GM19025 (cell line): ENCODE results near the gene SLC16A10.
"Not testable (repeated sequence)": the region's sequence is repeated elsewhere in the genome, so short reads cannot be mapped to it uniquely, and the experiment has no call there.

Experiments used
- ATAC-seq: cut with Tn5 transposase; IDR thresholded peaks from one replicate; pipeline ENCODE4 v1.9.1; 2021; ENCODE audit warnings: mild to moderate bottlenecking, low read depth, moderate library complexity; ENCODE audit not compliant: unreplicated experiment

The SLC16A10 gene

DNA sequence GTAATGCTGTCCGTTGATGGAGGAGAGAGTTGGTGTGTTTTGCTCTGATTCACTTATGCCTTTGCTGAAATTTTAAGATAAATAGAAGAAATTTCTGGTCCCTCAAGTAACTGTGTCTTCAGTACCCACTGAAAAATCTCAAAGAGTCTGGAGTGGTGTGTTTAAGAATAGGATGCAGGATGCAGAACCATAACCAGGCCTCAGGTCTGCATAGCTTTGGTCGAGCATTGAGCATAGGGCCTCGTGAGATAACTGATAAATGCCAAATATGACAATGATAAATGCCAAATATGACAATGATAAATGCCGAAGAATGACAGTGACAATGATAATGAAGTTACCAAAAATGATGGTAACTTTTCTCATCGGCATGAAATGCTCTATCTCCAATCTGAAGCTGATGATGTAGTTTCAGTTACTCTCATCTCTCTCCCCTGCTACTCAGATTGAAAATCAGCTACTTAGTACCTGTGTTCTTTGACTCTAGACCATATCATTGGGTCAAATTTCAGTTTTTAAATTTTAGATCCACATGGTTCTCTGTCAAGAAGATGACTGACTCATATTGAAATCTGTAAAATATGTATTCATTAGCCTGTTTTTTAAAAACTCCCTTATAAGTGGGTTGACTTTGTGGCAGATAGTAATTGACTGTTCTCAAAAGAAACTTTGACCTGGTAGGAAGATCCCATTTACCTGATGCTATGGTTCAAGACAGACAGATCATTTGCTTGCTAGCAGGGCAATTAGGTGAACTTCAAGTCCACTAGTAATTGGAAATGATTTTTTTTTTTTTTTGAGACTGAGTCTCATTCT lies 96.6 kb downstream of the SLC16A10 start:
- ATAC-seq, result peak; percentile 72

DNA sequence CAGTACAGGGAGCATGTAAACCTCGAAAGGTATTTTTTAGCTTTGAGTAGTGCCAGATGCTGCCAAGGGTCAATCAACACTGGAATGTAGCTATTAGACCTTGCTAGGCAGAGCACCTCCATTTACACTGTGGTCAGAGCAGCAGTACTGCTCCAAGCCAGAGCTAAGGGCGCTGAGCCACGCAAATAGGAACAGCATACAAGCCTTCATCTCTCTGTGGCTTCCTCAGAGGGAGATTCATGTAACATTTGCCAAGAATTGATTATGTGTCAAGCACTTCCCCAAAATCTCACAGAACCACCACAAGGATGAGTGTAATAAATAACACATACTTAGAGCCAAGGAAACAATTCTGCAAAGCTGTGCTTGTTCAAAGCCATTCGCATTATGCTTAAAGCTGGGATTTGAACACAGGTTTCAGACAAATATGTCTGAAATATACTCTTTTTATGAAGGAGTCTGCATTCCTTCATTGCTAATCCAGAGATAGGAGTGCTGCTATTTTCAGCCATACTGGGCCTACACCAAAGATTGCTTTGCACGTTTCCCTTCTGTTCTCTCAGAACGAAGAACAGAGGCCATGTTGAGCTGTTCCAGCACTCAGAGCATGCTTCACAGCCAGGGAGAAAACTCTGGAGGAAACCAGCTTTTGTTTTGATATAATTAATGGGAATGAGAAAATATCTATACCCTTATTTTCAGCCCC lies 97.7 kb downstream of the SLC16A10 start:
- no peak for ATAC-seq

DNA sequence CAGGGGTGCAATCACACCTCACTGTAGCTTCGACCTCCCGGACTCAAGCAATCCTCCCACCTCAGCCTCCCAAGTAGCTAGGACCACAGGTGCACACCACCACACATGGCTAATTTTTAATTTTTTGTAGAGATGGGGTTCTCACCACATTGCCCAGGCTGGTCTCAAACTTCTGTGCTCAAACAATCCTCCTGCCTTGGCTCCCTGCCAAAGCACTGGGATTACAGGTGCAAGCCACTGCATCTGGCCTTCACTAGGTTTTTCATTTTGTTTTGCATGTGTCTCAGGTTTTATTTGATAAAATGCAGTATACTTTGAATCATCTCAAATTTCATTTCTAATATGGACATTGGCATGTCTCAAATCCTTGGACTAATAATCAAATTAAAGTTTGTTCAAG lies 98.7 kb downstream of the SLC16A10 start:
- no peak for ATAC-seq

DNA sequence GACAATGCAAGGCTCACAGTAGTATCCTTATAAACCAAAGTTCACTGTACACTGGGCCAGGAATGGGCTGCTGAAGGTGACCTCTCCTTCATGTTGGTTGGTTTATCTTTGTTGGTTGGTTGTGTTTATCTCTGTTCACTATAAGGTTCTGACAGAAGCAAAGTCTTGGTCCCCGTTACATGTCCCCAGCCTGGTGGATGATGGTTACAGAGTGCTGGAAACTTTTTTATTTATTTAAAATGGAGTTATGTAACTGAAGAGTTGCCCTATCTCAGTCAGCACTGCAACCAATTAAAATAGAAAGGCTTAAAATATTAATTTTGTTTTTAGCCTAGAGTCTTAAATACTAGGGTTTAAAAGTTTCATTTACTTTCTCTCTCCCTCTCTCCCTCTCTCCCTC lies 100.6 kb downstream of the SLC16A10 start:
- no peak for ATAC-seq

DNA sequence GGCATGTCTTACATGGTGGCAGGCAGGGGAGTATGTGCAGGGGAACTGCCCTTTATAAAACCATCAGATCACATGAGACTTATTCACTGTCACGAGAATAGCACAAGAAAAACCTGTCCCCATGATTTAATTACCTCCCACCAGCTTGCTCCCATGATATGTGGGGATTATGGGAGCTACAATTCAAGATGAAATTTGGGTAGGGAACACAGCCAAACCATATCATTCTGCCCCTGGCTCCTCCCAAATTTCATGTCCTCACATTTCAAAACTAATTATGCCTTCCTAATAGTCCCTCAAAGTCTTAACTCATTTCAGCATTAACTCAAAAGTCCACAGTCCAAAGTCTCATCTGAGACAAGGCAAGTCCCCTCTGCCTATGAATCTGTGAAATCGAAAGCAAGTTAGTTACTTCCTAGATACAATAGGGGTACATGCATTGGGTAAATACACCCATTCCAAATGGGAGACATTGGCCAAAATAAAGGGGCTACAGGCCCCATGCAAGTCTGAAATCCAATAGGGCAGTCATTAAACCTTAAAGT lies 102.4 kb downstream of the SLC16A10 start:
- ATAC-seq, result not testable (repeated sequence)

DNA sequence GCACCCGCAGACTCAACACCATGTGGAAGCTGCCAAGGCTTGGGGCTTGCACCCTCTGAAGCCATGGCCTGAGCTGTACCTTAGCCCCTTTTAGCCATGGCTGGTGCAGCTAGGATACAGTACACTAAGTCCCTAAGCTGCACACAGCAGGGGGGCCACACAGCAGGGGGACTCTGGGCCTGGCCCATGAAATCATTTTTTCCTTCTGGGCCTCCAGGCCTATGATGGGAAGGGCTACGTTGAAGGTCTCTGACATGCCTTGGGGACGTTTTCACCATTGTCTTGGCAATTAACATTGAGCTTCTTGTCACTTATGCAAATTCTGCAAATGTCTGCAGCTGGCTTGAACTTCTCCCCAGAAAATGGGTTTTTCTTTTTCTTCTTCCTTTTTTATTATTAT lies 103.3 kb downstream of the SLC16A10 start:
- ATAC-seq, result no peak

DNA sequence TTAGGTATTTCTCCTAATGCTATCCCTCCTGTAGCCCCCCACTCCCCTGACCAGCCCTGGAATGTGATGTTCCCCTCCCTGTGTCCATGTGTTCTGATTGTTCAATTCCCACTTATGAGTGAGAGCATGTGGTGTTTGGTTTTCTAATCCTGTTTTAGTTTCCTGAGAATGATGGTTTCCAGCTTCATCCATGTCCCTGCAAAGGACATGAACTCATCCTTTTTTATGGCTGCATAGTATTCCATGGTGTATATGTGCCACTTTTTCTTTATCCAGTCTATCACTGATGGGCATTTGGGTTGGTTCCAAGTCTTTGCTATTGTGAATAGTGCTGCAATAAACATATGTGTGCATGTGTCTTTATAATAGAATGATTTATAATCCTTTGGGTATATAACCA lies 103.8 kb downstream of the SLC16A10 start:
- ATAC-seq, result not testable (repeated sequence)

DNA sequence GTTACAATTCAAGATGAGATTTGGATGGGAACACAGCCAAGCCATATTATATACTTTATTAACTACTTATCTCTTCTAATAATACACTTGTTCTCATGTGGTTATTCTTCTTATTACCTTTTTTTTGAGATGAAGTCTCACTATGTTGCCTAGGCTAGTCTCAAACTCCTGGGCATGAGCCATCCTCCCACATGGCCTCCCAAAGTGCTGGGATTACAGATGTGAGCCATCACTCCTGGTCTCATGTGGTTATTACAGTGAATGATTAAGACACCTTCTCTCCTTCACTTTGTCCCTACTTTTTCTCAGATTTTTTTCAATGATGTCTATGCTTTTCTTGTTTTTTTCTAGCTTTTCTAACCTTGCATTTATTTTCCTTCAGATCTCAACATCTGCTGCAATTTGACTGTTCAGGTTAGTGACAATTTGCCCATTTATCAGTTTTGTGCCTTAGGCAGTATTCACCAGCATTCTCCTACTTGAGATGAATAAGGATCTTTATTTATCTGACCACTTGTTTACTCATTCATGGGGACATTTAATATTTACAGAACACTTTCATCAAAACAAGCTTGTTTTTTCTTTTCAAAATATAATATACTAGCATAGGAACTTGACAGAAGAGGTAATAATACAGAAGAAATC lies 105.7 kb downstream of the SLC16A10 start:
- no peak for ATAC-seq

DNA sequence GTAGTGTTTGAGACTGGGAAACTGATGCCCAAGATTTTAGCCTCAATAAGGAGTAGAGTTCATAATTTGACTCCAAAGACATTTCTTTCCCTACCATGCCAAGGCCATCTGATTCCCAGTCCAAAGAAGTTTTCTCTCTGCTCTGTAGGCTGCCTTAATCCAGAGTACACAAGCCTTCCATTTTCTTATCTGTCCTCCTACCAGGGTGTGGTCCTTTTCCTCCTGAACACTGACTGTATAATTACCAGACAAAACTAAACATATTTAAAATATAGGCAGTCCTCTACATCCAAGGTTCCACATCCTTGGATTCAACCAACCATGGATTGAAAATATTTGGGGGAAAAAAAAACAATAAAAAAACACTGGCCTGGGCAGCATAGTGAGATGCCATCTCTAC lies 108.4 kb downstream of the SLC16A10 start:
- ATAC-seq, result no peak

DNA sequence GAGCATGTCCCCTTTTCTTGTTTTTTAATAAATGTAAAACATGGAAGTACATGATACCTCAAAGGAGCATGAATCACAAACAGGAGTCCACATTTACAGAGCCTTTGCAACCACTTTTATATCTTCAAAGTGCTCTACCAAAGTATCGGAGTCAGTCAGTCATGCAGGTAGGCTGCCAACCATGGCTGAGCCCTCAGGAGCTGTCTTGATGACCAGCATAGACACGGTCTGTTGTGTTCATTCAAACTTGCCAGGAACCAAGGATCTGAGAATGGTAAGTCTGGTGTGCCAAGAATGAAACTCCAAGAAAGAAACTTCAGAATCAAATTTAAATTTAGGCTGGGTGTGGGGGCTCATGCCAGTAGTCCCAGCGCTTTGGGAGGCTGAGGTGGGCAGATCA lies 111.5 kb downstream of the SLC16A10 start:
- ATAC-seq, result no peak

DNA sequence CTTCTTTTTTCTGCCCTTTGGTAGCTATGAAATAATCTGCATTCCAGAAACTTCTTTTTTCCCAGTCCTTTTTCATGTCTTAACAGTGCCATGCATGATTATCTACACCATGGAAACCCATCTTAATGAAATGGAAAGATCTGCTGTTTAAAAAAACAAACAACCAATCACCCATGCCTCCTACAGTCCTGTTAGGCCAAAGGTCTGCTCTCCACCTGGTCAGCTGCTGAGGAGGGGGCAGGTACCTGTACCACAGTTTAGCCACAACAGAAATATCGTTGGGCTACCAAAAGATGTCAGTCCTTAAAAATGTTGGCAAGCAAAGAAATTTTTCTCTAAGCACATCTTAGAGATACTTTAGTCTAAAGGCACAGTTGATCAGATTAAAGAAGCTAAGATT lies 112.6 kb downstream of the SLC16A10 start:
- ATAC-seq, result no peak

DNA sequence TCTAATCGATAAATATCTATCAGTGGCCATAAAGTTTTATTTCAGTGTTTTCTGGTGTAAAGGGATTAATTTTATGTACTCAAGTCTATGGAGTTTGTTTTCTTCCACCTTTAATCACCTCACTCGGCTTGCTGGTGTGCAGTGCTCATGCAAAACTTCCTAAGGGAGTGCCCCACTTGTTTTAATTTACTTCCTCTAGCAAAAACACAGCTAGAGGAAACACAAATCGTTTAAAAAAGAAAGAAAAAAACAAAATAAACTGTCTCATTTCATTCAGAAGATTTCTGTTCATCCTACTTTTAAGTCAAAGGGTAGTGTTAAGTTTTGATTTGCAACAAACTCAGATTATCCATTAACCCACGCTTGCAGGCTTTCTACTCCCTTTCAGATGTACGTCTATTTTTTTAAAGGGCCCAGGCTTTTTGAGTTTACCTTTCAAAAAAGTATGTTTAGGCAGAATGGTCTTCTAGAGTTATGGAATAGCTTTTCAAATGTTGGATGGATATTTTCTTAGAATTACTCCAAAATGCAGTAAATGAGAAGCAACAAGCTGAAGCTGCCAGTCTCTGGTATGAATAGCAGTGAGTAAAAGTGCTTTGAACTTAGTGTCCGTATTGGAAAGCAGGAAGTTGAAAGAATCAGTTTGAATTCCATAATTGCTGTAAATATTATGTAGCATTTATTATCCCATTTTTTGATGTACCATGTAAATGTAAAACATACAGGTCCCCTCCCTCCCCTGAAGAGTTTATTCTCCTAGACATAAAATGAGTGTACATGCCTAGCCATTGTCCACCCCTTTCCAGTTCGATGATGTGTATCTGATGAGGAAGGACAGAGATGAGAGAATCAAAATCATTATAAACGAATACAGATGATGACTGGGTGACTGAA lies 113.3 kb downstream of the SLC16A10 start:
- no peak for ATAC-seq

DNA sequence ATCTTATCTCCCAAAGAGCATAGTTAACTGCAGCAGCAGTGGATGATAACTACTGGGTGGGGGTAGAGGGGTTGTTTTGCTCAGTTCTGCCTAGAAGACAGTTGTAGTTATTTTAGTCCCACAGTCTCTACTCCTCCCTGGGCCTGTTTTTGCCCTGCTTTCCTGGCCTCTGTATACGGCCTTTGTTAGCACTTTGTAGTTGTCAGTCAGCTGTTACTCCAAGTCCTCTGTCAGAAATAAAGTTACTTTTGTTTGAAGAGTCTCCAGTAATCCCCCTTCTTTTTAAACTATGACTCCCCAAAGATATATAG lies 113.9 kb downstream of the SLC16A10 start:
- no peak for ATAC-seq

DNA sequence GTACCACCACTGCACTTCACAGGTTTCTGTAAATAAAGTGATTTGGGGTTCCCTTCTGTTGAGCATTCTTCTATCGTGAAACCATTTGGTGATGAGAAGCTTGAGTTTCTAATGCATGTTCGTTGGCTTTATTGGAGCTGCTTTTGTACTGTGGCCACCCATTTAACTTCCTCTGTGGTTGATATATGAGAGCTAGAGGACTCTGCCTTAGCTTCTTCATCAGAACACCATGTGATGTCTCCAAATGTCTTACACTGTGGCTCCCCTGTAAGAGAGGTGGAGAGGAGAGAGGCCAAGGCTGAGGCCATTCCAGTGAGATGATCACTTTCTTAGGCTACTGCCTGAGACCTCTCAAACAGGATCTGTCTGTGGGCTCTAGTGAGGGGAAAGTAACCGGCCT lies 114.5 kb downstream of the SLC16A10 start:
- ATAC-seq, result no peak

DNA sequence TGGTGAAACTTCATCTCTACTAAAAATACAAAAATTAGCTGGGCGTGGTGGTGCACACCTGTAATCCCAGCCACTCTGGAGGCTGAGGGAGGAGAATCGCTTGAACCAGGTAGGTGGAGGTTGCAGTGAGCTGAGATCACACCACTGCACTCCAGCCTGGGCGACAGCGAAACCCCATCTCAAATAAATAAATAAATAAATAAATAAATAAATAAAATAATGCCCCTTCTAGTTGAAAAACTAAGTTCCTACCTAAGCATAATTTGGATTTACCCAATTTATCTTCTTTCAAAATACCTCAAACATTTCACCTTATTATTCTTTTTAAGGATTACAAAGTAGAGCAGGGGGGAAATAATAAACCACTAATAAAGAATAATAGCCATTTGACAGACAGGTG lies 116.2 kb downstream of the SLC16A10 start:
- not testable (repeated sequence) for ATAC-seq

DNA sequence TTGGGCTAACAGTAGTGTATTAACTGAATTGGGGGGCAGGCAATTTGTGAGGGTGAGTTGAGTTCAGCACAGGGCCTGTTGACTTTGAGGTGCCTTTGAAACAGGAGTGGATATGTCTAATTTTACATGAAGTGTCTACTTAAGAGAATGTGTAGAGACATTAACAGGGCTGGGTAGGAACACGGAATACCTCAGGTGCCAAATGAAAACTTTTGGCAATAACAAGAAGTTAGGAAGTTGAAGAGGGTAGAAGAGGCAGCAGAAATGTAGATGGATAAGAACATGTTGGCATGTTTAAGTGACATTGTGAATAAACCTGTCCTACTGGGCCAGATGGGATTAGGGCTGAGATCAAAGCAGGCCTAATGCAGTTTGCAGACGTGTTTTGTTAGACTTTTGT lies 117.0 kb downstream of the SLC16A10 start:
- ATAC-seq, result no peak

DNA sequence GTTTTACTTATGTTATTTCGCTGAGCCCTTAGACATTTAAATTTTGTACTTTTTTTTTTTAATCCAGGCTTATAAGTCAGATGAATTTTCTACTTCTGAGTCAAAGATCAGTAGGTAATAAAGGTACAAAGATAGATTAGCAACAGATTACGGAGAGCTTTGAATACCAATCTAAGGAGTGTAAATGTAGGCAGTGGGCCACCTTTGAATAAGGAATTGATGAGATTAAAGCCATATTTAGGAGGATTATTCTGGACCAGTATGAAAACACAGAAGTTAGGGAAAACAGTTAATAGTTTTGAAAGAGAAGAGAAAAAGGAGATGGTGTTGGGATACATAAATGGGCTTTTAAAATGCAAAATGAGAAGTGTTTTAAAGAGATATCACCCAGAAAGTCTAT lies 117.6 kb downstream of the SLC16A10 start:
- ATAC-seq, result no peak

DNA sequence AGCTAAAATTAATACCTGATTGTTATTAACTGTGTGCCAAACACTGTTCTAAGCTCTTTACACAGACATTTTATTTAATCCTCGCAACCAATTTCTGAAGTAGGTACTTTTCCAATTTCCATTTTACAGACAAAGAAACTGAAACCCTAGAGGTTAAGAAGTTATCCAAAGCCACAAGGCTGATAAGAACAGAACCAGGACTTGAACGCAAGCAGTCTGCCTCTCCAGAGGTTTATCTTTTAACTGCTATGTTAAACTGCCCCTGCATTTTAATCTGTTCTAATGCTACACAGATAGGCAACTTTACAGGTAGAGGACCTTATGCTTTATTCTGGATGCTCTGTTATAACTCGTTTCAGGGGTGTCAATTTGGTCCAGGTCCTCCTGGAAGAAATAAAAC lies 118.2 kb downstream of the SLC16A10 start:
- no peak for ATAC-seq

DNA sequence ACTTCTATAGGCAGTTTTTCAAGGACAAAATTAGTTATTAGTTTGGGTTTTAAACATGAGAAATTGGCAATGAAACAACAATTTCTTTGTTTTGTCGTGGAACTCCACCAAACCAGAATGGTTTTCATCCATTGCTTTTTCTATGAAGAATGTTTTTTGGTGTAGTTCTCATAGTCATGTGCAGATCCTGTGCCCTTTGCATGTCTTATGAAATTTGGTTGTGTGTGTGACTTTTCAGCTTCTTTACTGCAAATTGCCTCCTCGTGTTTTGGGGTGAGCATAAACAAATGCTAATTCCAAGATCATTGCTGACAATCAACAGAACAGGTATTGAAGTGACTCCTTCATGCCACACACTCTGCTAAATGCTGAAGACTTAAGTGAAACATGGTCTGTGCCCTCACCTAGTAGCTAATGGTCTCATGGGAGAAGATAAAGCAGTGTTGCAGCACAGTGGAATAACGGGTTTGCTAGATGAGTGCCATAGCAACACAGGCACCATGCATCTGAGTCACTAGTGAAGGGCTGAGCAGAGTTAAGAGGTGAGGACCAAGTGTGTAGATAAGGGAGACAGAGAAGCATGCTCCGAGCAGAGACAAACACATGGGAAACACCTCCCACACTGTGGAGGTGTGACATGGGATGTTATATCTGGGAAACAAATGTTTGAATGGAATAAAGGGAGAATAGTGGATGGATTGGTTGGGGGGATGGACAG lies 120.0 kb downstream of the SLC16A10 start:
- no peak for ATAC-seq

DNA sequence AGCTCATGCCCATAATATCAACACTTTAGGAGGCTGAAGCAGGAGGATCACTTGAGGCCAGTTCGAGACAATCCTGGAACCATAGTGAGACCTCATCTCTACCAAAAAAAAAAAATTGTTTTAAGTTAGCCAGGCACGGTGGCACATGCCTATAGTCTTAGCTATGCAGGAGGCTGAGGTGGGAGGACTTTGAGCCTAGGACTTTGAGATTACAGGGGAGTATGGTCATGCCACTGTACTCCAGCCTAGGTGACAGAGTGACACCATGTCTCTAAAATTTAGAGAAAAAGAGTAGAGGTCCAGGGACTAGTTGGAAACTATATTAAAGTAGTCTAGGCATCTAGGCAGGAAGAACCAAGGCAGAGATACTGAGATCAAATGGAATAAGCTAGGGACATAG lies 121.6 kb downstream of the SLC16A10 start:
- ATAC-seq, result no peak
